Right atrium auricular region (tissue), 2 donors: Measurements from ENCODE around the gene LRGUK. TPM values are rescaled to one million over a fixed set of nuclear protein-coding genes. Genes with fewer than 3 reads are reported as not detected.

Experiments used
- DNase-seq: peaks from one replicate; pipeline ENCODE4 v3.0.0-alpha.2; 2019; ENCODE audit warnings: low spot score
- H3K27ac ChIP-seq, 2 donors: fragments of 200-600 bp; sonication (generic); 1 replicate in 1 of 2; 2 replicates in 1 of 2; pipeline ENCODE4 v1.5.1; 2016 to 2019
- H3K27me3 ChIP-seq, 2 donors: fragments of 200-600 bp; sonication (generic); one replicate each; pipeline versions ENCODE4 v1.5.1 to v1.6.0; 2017 to 2019
- H3K36me3 ChIP-seq: fragments of 200-600 bp; sonication (generic); one replicate; pipeline ENCODE4 v1.5.1; 2016
- H3K4me1 ChIP-seq, 2 donors: fragments of 200-600 bp; sonication (generic); one replicate each; pipeline versions ENCODE4 v1.5.1 to v1.6.0; 2017 to 2019
- H3K4me3 ChIP-seq, 2 donors: fragments of 200-600 bp; sonication (generic); 1 replicate in 1 of 2; 2 replicates in 1 of 2; pipeline ENCODE4 v1.5.1; 2017 to 2019; ENCODE audit warnings: mild to moderate bottlenecking in 1 of 2, moderate library complexity in 1 of 2
- H3K9me3 ChIP-seq, 2 donors: fragments of 200-600 bp; sonication (generic); one replicate each; pipeline ENCODE4 v1.5.1; 2019
- CTCF ChIP-seq, 2 donors: fragments of 200-600 bp; sonication (generic); IDR thresholded peaks; one replicate each; pipeline ENCODE4 v1.5.1; 2019; ENCODE audit warnings: antibody characterized with exemption in 2 of 2
- total RNA-seq, 2 donors: library from RNA; depleted of rRNA; stranded (reverse); fragments of >200 nt; gene quantifications; one replicate each; pipeline ENCODE4 v1.1.0, GENCODE V29; 2016

LRGUK gene
- total RNA-seq, 2 donors from 2014 or later: 0.11 TPM; not detected in 1

DNA sequence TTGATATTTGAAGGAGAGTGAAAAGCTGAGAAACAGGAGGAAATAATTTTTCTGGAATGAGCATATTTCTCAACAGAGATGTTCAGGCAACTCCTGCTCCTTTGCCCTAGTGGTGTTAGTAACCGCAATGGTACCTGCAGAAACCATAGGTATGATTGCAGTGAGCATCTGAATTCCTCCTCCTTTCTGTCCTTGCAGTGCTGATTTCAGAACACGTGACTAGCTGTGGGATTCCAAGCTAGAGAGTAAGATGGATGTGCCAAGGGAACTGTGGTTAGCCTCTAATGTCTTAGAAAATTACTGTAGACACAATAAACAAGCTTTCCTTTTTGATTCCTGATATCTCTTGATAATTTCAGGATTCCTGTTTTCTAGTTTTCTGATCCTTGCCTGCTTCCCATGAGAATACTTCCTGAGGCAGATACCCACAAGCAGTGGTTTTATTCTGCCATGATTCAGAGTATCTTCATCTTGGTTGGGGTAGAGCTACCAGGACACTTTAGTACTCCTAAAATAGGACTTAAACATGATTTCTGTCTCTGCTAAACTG, 27.5 kb downstream of the LRGUK start:
- H3K36me3 ChIP-seq: no peaks in the 10 kb centered on the region
- TF ChIP-seq CTCF (IDR thresholded peaks at IDR 0.05): no peak
- no peak overlapping the region for H3K27ac ChIP-seq
- H3K4me3 ChIP-seq: no peak overlapping the region
- H3K27me3 ChIP-seq: no peaks in the 10 kb centered on the region
- H3K9me3 ChIP-seq: peaks cover 0 to 12% of the 10 kb centered on the region in 2 donors
- H3K4me1 ChIP-seq: no peaks in the 10 kb centered on the region
- no peak for DNase-seq

DNA sequence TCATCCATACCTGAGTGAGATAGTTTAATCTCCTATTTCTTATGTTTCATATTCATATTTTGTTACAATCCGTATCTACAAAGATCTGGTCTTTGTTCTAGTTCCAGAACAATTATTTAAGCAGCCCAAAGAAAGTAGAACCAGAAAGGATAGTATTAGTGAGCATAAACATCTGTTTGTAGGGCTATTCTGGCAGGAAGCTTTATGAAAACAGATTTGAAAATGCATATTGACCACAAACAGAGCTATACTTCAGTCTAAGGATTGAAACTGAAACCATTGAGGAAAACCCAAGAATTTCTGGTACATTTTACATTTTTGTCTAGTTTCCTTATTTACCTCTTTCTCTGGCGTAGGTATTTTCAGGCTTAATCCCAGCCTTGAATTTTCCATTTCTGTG, 28.1 kb downstream of the LRGUK start:
- no peak overlapping the region for H3K27ac ChIP-seq
- no peak for DNase-seq
- no peak for TF ChIP-seq CTCF (IDR thresholded peaks at IDR 0.05)
- no peak overlapping the region for H3K4me3 ChIP-seq
- H3K27me3 ChIP-seq: no peaks in the 10 kb centered on the region
- H3K36me3 ChIP-seq: no peaks in the 10 kb centered on the region
- H3K9me3 ChIP-seq: peaks cover 0 to 12% of the 10 kb centered on the region in 2 donors
- H3K4me1 ChIP-seq: no peaks in the 10 kb centered on the region

DNA sequence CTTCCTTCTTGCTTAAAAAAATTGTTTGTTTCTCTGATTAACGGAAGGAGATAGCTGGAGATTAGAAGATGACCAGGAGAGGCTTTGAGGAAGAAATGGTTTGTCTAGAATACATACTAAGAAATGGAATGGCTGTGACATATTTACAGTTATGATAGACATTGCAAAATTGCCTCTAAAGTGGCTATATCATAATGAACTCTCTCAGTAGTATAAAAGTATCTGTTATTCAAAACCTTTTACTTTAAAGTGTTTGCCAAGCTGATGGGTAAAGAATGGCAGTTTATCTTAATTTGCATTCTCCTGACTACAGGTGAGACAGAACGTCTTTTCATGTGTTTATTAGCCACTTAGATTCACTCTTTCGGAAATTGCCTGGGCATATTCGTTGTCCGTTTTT, 28.7 kb downstream of the LRGUK start:
- Histone ChIP-seq H3K27me3 (no peaks in the 10 kb centered on the region), H3K9me3 (peaks cover 0 to 5% of the 10 kb centered on the region in 2 donors), H3K36me3 (no peaks in the 10 kb centered on the region), H3K27ac (no peak overlapping the region), H3K4me3 (no peak overlapping the region), H3K4me1 (no peaks in the 10 kb centered on the region)
- no peak for DNase-seq
- TF ChIP-seq CTCF (IDR thresholded peaks at IDR 0.05): no peak

DNA sequence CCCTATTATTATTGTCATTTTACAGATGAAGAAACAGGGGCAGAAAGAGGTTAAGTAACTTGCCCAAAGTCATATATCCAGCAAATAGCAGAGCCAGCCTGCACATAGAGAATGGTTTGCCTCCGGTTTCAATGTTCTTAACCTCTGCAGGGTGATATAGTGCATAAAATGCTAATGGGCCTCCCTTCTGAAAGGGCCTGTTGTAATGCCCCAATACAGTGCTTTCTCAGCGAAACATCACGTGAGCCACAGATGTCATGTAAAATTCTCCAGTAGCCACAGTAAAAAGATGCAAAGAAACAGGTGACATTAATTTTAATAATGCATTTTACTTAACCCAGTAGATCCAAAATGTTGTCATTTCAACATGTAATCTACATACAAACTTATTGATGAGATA, 38.1 kb downstream of the LRGUK start:
- Histone ChIP-seq H3K4me1 (no peaks in the 10 kb centered on the region), H3K27me3 (no peaks in the 10 kb centered on the region), H3K9me3 (no peaks in the 10 kb centered on the region), H3K4me3 (no peak overlapping the region), H3K27ac (no peak overlapping the region), H3K36me3 (no peaks in the 10 kb centered on the region)
- DNase-seq: no peak
- TF ChIP-seq CTCF (IDR thresholded peaks at IDR 0.05): no peak

GRCh38 chr7:134167250-134167649, 40.1 kb downstream of the LRGUK start:
- no peak for TF ChIP-seq CTCF (IDR thresholded peaks at IDR 0.05)
- H3K9me3 ChIP-seq: no peaks in the 10 kb centered on the region
- H3K36me3 ChIP-seq: no peaks in the 10 kb centered on the region
- no peaks in the 10 kb centered on the region for H3K4me1 ChIP-seq
- H3K4me3 ChIP-seq: no peak overlapping the region
- H3K27me3 ChIP-seq: no peaks in the 10 kb centered on the region
- no peak overlapping the region for H3K27ac ChIP-seq
- DNase-seq: no peak

- Histone ChIP-seq H3K9me3 (no peaks in the 10 kb centered on the region), H3K4me3 (no peak overlapping the region), H3K36me3 (no peaks in the 10 kb centered on the region), H3K27me3 (no peaks in the 10 kb centered on the region), H3K4me1 (no peaks in the 10 kb centered on the region), H3K27ac (no peak overlapping the region)
- no peak for TF ChIP-seq CTCF (IDR thresholded peaks at IDR 0.05)
- DNase-seq: no peak
Observed at GRCh38 chr7:134167841-134168240, 40.7 kb downstream of the LRGUK start.
